ENCODE results near the gene IFT20.

DNA sequence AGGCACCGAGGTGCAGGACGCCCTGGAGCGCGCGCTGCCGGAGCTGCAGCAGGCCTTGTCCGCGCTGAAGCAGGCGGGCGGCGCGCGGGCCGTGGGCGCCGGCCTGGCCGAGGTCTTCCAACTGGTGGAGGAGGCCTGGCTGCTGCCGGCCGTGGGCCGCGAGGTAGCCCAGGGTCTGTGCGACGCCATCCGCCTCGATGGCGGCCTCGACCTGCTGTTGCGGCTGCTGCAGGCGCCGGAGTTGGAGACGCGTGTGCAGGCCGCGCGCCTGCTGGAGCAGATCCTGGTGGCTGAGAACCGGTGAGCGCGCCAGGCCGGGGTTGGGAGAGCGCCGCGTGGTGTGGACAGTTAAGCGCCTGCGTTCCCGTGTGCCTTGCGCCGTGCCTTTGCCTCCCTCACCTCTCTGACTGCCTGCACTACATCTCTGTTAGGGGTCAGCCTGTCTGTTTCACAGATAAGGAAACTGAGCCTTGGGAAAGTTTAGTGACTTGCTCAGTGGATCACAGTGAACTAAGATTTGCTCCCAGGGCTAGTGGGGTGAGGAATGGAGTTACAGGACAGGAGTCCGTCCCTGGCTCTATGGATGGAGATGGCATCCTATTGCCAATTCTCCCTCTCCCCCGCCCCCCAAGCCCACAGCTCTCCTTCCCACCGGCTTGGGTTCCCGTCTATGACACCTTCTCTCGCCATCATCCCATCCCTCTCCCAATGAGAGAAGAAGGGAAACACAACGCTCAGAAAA, 37.1 kb upstream of the IFT20 start:
- no peak for TF ChIP-seq CTCF (IDR thresholded peaks at IDR 0.05)
- TF ChIP-seq POLR2A (IDR thresholded peaks at IDR 0.05): no peak
- no peak for TF ChIP-seq EP300 (IDR thresholded peaks at IDR 0.05; ENCODE audit: low read depth)
